Measurements from ENCODE around the gene C18orf32. TPM values are rescaled to one million over a fixed set of nuclear protein-coding genes. Genes with fewer than 3 reads are reported as not detected.
A peak's percentile ranks its signal among the peaks of the same experiment; 100 is the strongest.

The C18orf32 gene
- total and polyA plus RNA-seq, 2 of the 13 experiments (the other 11 are each of a cell fraction or from before 2014, with no cell fraction given): 17.6 to 20.6 TPM

DNA sequence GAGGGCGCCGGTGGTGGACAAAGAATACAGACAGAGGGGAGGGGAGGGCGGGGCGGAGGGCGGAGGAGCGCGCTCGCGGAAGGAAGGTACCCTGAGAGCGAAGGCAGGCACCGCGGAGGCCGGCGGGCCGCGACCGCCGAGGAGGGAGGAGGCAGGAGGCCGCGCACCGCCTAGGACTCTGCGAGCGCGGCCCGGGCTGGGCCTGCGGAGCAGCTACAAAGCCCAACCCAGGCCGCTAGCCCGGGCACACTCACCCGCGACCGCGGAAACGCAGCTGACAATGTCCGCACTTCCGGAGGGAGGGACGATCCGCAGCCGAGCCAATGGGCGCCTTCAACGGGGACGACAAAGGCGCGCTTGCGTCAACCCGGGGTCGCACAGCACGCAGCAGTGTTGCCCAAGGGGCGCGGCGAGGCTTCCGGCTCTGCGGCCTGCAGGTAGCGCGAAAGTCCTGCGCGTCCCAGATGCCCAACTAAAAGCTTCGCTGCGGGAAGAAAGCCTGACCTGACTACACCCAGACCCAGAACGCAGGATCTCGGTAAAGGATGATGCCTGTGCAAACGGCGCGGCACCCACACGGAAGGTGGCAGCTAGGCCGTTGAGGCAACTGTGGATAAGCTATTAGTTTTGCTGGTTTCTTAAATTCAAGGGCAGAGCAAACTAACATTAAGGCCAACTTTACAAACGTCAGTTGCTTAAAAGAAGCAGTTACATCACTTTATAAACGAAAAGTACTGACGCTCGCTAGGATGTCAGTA, at the start of gene C18orf32 (continued):
- TF ChIP-seq, protein P1, sequence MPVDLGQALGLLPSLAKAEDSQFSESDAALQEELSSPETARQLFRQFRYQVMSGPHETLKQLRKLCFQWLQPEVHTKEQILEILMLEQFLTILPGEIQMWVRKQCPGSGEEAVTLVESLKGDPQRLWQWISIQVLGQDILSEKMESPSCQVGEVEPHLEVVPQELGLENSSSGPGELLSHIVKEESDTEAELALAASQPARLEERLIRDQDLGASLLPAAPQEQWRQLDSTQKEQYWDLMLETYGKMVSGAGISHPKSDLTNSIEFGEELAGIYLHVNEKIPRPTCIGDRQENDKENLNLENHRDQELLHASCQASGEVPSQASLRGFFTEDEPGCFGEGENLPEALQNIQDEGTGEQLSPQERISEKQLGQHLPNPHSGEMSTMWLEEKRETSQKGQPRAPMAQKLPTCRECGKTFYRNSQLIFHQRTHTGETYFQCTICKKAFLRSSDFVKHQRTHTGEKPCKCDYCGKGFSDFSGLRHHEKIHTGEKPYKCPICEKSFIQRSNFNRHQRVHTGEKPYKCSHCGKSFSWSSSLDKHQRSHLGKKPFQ (CRISPR knock-in tag; IDR thresholded peaks at IDR 0.05; ENCODE audit: insufficient replicate concordance): peak; percentile 60
- TF ChIP-seq SKI (IDR thresholded peaks at IDR 0.05; ENCODE audit: partially characterized antibody) (peak; percentile 24), TBX2 (CRISPR knock-in tag; IDR thresholded peaks at IDR 0.05; ENCODE audit: borderline replicate concordance) (peak; percentile 88), ZNF780A (CRISPR knock-in tag; IDR thresholded peaks at IDR 0.05) (0 out of 2 replicates have a peak, but pooled peaks have one; percentile 59), TOE1 (CRISPR knock-in tag; IDR thresholded peaks at IDR 0.05) (peak; percentile 93; the same call in 1 of the 2 replicates), KDM2A (CRISPR knock-in tag; IDR thresholded peaks at IDR 0.05; ENCODE audit: borderline replicate concordance, low read depth) (peak; percentile 100), ISL2 (CRISPR knock-in tag; IDR thresholded peaks at IDR 0.05) (no peak; the same call in 1 of the 2 replicates), ELF4 (CRISPR knock-in tag; IDR thresholded peaks at IDR 0.05; ENCODE audit: borderline replicate concordance) (peak; percentile 75; the same call in 1 of the 2 replicates), TCF7 (IDR thresholded peaks at IDR 0.05; ENCODE audit: low read depth) (no peak), CC2D1A (CRISPR knock-in tag; IDR thresholded peaks at IDR 0.05) (no peak), SMAD9 (CRISPR knock-in tag; IDR thresholded peaks at IDR 0.05) (no peak), HNF4A (CRISPR knock-in tag; IDR thresholded peaks at IDR 0.05) (no peak)
- TF ChIP-seq, protein P2, sequence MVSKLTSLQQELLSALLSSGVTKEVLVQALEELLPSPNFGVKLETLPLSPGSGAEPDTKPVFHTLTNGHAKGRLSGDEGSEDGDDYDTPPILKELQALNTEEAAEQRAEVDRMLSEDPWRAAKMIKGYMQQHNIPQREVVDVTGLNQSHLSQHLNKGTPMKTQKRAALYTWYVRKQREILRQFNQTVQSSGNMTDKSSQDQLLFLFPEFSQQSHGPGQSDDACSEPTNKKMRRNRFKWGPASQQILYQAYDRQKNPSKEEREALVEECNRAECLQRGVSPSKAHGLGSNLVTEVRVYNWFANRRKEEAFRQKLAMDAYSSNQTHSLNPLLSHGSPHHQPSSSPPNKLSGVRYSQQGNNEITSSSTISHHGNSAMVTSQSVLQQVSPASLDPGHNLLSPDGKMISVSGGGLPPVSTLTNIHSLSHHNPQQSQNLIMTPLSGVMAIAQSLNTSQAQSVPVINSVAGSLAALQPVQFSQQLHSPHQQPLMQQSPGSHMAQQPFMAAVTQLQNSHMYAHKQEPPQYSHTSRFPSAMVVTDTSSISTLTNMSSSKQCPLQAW (CRISPR knock-in tag; IDR thresholded peaks at IDR 0.05): peak; percentile 71
- TF ChIP-seq, protein P3, sequence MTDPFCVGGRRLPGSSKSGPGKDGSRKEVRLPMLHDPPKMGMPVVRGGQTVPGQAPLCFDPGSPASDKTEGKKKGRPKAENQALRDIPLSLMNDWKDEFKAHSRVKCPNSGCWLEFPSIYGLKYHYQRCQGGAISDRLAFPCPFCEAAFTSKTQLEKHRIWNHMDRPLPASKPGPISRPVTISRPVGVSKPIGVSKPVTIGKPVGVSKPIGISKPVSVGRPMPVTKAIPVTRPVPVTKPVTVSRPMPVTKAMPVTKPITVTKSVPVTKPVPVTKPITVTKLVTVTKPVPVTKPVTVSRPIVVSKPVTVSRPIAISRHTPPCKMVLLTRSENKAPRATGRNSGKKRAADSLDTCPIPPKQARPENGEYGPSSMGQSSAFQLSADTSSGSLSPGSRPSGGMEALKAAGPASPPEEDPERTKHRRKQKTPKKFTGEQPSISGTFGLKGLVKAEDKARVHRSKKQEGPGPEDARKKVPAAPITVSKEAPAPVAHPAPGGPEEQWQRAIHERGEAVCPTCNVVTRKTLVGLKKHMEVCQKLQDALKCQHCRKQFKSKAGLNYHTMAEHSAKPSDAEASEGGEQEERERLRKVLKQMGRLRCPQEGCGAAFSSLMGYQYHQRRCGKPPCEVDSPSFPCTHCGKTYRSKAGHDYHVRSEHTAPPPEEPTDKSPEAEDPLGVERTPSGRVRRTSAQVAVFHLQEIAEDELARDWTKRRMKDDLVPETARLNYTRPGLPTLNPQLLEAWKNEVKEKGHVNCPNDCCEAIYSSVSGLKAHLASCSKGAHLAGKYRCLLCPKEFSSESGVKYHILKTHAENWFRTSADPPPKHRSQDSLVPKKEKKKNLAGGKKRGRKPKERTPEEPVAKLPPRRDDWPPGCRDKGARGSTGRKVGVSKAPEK (CRISPR knock-in tag; IDR thresholded peaks at IDR 0.05; ENCODE audit: borderline replicate concordance): no peak; the same call in 1 of the 2 replicates
- TF ChIP-seq, protein P4, sequence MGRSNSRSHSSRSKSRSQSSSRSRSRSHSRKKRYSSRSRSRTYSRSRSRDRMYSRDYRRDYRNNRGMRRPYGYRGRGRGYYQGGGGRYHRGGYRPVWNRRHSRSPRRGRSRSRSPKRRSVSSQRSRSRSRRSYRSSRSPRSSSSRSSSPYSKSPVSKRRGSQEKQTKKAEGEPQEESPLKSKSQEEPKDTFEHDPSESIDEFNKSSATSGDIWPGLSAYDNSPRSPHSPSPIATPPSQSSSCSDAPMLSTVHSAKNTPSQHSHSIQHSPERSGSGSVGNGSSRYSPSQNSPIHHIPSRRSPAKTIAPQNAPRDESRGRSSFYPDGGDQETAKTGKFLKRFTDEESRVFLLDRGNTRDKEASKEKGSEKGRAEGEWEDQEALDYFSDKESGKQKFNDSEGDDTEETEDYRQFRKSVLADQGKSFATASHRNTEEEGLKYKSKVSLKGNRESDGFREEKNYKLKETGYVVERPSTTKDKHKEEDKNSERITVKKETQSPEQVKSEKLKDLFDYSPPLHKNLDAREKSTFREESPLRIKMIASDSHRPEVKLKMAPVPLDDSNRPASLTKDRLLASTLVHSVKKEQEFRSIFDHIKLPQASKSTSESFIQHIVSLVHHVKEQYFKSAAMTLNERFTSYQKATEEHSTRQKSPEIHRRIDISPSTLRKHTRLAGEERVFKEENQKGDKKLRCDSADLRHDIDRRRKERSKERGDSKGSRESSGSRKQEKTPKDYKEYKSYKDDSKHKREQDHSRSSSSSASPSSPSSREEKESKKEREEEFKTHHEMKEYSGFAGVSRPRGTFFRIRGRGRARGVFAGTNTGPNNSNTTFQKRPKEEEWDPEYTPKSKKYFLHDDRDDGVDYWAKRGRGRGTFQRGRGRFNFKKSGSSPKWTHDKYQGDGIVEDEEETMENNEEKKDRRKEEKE (IDR thresholded peaks at IDR 0.05): no peak
- TF ChIP-seq, protein P5, sequence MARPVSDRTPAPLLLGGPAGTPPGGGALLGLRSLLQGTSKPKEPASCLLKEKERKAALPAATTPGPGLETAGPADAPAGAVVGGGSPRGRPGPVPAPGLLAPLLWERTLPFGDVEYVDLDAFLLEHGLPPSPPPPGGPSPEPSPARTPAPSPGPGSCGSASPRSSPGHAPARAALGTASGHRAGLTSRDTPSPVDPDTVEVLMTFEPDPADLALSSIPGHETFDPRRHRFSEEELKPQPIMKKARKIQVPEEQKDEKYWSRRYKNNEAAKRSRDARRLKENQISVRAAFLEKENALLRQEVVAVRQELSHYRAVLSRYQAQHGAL (CRISPR knock-in tag; IDR thresholded peaks at IDR 0.05; ENCODE audit: not compliant biosample characterization): no peak

Measured in HepG2 (cell line).